ENCODE results near the gene SERPINA5.

SERPINA5 gene

DNA sequence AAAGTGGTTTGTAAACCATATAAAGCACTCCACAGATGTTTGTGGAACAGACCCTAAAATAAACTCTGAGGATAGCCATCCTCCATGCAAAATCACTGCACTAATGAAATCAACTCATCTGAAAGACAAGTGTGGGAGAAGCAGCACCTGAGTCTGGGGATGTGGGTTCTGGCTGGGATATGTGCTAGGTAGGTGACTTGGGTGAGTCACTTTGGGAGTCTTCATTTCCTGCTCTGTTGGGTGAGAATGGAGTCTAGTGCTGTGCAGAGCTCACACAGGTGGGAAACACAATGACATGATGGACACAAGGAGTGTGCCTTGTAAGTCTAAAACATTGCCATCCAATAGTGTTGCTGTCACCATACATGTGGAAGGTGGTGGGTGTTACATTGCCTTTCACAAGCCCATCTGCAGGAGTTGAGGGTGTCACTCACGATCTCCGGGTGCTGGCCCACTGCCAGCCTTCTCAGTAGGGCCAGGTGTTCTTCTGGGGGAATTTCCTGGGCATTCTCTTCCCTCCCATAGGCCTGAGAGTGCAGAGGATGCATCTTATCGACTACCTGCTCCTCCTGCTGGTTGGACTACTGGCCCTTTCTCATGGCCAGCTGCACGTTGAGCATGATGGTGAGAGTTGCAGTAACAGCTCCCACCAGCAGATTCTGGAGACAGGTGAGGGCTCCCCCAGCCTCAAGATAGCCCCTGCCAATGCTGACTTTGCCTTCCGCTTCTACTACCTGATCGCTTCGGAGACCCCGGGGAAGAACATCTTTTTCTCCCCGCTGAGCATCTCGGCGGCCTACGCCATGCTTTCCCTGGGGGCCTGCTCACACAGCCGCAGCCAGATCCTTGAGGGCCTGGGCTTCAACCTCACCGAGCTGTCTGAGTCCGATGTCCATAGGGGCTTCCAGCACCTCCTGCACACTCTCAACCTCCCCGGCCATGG lies 18.0 kb upstream of the SERPINA5 start:
- POLR2A ChIA-PET, result no interaction called here
- Histone ChIP-seq H3K36me3 (ENCODE audit: control insufficient read depth in 2 of 2, insufficient read depth in 1 of 2, low read length in 2 of 2) (no peaks in the 10 kb centered on the region), H3K27ac (ENCODE audit: extremely low read depth, low read depth, low read length) (no peak overlapping the region), H3K4me3 (ENCODE audit: low read depth, low read length) (no peak overlapping the region), H3K9me3 (ENCODE audit: control insufficient read depth, insufficient read depth, low read depth, low read length) (no peaks in the 10 kb centered on the region), H3K4me1 (ENCODE audit: control insufficient read depth, insufficient read depth, low read length) (no peaks in the 10 kb centered on the region)
- CTCF ChIA-PET, result no interaction called here
- TF ChIP-seq ZNF211 (tag by site-specific recombination; IDR thresholded peaks at IDR 0.05; ENCODE audit: low read depth), result no peak
- TF ChIP-seq FEZF1 (tag by site-specific recombination; IDR thresholded peaks at IDR 0.05), result no peak
- TF ChIP-seq PRDM6 (tag by site-specific recombination; IDR thresholded peaks at IDR 0.05), result no peak
- TF ChIP-seq ZNF785 (tag by site-specific recombination; IDR thresholded peaks at IDR 0.05), result no peak
- TF ChIP-seq, protein P1, sequence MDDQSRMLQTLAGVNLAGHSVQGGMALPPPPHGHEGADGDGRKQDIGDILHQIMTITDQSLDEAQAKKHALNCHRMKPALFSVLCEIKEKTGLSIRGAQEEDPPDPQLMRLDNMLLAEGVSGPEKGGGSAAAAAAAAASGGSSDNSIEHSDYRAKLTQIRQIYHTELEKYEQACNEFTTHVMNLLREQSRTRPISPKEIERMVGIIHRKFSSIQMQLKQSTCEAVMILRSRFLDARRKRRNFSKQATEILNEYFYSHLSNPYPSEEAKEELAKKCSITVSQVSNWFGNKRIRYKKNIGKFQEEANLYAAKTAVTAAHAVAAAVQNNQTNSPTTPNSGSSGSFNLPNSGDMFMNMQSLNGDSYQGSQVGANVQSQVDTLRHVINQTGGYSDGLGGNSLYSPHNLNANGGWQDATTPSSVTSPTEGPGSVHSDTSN (CRISPR knock-in tag; IDR thresholded peaks at IDR 0.05), result no peak
- TF ChIP-seq ZNF610 (tag by site-specific recombination; IDR thresholded peaks at IDR 0.05; ENCODE audit: borderline replicate concordance), result no peak
- no peak for TF ChIP-seq ZFP69B (tag by site-specific recombination; IDR thresholded peaks at IDR 0.05)
- TF ChIP-seq, protein P2, sequence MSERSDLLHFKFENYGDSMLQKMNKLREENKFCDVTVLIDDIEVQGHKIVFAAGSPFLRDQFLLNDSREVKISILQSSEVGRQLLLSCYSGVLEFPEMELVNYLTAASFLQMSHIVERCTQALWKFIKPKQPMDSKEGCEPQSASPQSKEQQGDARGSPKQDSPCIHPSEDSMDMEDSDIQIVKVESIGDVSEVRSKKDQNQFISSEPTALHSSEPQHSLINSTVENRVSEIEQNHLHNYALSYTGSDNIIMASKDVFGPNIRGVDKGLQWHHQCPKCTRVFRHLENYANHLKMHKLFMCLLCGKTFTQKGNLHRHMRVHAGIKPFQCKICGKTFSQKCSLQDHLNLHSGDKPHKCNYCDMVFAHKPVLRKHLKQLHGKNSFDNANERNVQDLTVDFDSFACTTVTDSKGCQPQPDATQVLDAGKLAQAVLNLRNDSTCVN (tag by site-specific recombination; optimal IDR thresholded peaks at IDR 0.05), result no peak

DNA sequence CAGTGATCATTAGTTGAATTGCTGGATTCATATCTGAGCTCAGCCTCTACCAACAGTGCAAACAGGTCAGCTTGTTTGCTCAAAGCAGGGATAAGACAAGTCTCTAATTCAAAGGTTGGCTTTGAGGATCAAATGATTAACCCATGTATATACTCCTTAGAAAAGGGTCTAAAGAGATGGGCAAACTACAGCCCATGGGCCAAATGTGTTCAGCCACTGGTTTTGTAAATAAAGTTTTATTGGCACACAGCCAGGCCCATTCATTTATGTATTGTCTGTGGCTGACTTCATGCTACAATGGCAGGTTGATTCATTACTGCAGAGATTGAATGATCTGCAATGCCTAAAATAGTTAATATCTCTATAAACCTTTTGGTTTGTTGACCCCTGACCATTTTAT lies 16.8 kb upstream of the SERPINA5 start:
- Histone ChIP-seq H3K27ac (ENCODE audit: extremely low read depth, low read depth, low read length) (no peak overlapping the region), H3K36me3 (ENCODE audit: control insufficient read depth in 2 of 2, insufficient read depth in 1 of 2, low read length in 2 of 2) (no peaks in the 10 kb centered on the region), H3K9me3 (ENCODE audit: control insufficient read depth, insufficient read depth, low read depth, low read length) (no peaks in the 10 kb centered on the region), H3K4me1 (ENCODE audit: control insufficient read depth, insufficient read depth, low read length) (no peaks in the 10 kb centered on the region), H3K4me3 (ENCODE audit: low read depth, low read length) (no peak overlapping the region)
- ChIA-PET POLR2A (no interaction called here), CTCF (interaction anchor here (0.7 to 0.9 kb wide), 2 partner anchors 16 to 304 kb away, joined by 3 read pairs; no protein-coding TSS in a partner anchor)
- no peak for TF ChIP-seq ZNF302 (tag by site-specific recombination; IDR thresholded peaks at IDR 0.05; ENCODE audit: low read depth)
- no peak for TF ChIP-seq ZNF202 (tag by site-specific recombination; IDR thresholded peaks at IDR 0.05; ENCODE audit: borderline replicate concordance)
- TF ChIP-seq ZNF138 (tag by site-specific recombination; IDR thresholded peaks at IDR 0.05; ENCODE audit: borderline replicate concordance), result no peak

DNA sequence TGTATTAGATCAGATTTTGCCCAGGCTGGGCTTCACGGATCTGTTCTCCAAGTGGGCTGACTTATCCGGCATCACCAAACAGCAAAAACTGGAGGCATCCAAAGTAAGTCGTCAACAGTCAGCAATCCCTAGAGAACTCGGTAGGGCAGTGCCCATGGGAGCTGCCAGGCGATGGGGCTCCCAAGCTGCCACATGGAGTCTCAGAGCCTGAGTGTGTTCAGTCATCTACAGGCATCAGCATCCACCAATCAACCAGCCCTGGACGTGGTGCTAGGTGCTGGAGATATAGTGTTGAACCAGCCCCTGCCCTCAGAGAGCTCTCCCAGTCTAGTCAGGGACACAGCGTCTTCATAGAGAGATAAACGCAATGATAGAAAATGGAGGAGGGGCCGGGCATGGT lies 13.0 kb upstream of the SERPINA5 start:
- no peaks in the 10 kb centered on the region for H3K4me1 ChIP-seq (ENCODE audit: control insufficient read depth, insufficient read depth, low read length)
- H3K27ac ChIP-seq (ENCODE audit: extremely low read depth, low read depth, low read length), result no peak overlapping the region
- CTCF ChIA-PET, result interaction anchor here (0.5 to 2.4 kb wide), 2 partner anchors 18 to 100 kb away, joined by 5 to 8 read pairs; no protein-coding TSS in a partner anchor
- TF ChIP-seq WT1 (tag by site-specific recombination; IDR thresholded peaks at IDR 0.05) (no peak), ZNF596 (tag by site-specific recombination; IDR thresholded peaks at IDR 0.05) (no peak), OVOL3 (tag by site-specific recombination; IDR thresholded peaks at IDR 0.05) (no peak), ZNF366 (tag by site-specific recombination; conservative IDR thresholded peaks at IDR 0.05) (no peak), ZNF133 (tag by site-specific recombination; IDR thresholded peaks at IDR 0.05) (no peak), ZNF621 (tag by site-specific recombination; IDR thresholded peaks at IDR 0.05) (no peak), ZEB2 (tag by site-specific recombination; IDR thresholded peaks at IDR 0.05) (no peak), ZNF785 (tag by site-specific recombination; IDR thresholded peaks at IDR 0.05) (no peak), ZNF707 (tag by site-specific recombination; IDR thresholded peaks at IDR 0.05) (no peak), ZNF510 (tag by site-specific recombination; IDR thresholded peaks at IDR 0.05; ENCODE audit: insufficient replicate concordance) (no peak)
- H3K36me3 ChIP-seq (ENCODE audit: control insufficient read depth in 2 of 2, insufficient read depth in 1 of 2, low read length in 2 of 2), result no peaks in the 10 kb centered on the region
- no peak overlapping the region for H3K4me3 ChIP-seq (ENCODE audit: low read depth, low read length)
- POLR2A ChIA-PET, result no interaction called here
- no peaks in the 10 kb centered on the region for H3K9me3 ChIP-seq (ENCODE audit: control insufficient read depth, insufficient read depth, low read depth, low read length)

Data from HEK293 (cell line).